ENCODE measurements around the gene SLC5A9.

GRCh38 chr1:48215222-48215621 is 7.3 kb upstream of the SLC5A9 start:
- no peak for TF ChIP-seq REST (IDR thresholded peaks at IDR 0.05; ENCODE audit: unreplicated experiment)
- no peak for TF ChIP-seq CTCF (conservative IDR thresholded peaks at IDR 0.05; ENCODE audit: low read depth in 2 of 2)
- TF ChIP-seq POLR2AphosphoS5 (IDR thresholded peaks at IDR 0.05; ENCODE audit: low read depth) = no peak
- no peak for TF ChIP-seq EZH2phosphoT487 (IDR thresholded peaks at IDR 0.05; ENCODE audit: unreplicated experiment)
- TF ChIP-seq ZNF462 (CRISPR knock-in tag; IDR thresholded peaks at IDR 0.05) = no peak
- no peak for TF ChIP-seq ZNF331 (CRISPR knock-in tag; IDR thresholded peaks at IDR 0.05; ENCODE audit: low read depth)

Measured in GM23338 (cell line).